SK-N-MC (cell line): ENCODE results near the gene PLEKHG1.

Experiments used
- EZH2 ChIP-seq: fragments of 200-600 bp; sonication (generic); IDR thresholded peaks from one replicate; pipeline ENCODE4 v1.6.1; 2017; ENCODE audit warnings: antibody characterized with exemption
- POLR2AphosphoS5 ChIP-seq: IDR thresholded peaks from 2 replicates; pipeline ENCODE4 v1.6.1; 2012; ENCODE audit warnings: mild to moderate bottlenecking, low read depth, low read length, borderline replicate concordance

GRCh38 chr6:150610584-150610983 is 10.9 kb downstream of the PLEKHG1 start:
- TF ChIP-seq POLR2AphosphoS5 (no peak), EZH2 (no peak)
